ENCODE data around the gene CNOT4. TPM values are rescaled to one million over a fixed set of nuclear protein-coding genes. Genes with fewer than 3 reads are reported as not detected.

The CNOT4 gene
- total and polyA plus RNA-seq, 3 donors from 2014 or later = 38.2 to 56.7 (median 53.2) TPM

- no peaks in the 10 kb centered on the region for H3K4me1 ChIP-seq
- intact Hi-C loops (cut with DNase I; ENCODE audit: low total_unique reads) = no loop called here
- TF ChIP-seq POLR2A (IDR thresholded peaks at IDR 0.05) (no peak), CTCF (IDR thresholded peaks at IDR 0.05) (no peak)
- no peak overlapping the region for H3K27ac ChIP-seq
- no peaks in the 10 kb centered on the region for H3K27me3 ChIP-seq
- no peaks in the 10 kb centered on the region for H3K9me3 ChIP-seq
- no peak for DNase-seq
- WGBS, 2 donors = 52 to 53% methylated on average over 3 of the region's 3 CpGs
- no peak overlapping the region for H3K4me3 ChIP-seq
- H3K36me3 ChIP-seq (ENCODE audit: low read depth, missing control alignments) = no peaks in the 10 kb centered on the region
These were observed 28.5 kb upstream of the CNOT4 start for GRCh38 chr7:135538376-135538775.

DNA sequence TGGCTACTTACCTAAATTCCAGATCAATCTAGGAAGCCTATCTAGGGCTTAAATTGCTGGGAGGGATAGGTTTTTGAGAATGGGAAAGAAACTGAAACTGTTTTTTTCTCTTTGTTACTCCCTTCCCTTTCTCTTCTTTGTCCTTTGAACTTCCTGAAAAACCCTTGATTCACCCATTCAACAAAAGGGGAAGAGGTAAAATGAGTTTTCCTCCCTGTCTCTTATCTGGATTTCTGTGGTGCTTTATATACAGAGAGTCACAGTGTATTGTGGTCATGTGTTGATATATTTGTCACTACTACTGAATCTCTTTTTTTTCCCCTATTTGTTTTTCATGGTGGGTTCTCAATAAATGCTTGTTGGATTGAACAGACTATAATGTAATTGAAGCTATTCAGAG, 28.0 kb upstream of the CNOT4 start:
- H3K4me1 ChIP-seq = no peaks in the 10 kb centered on the region
- DNase-seq = no peak
- TF ChIP-seq CTCF (IDR thresholded peaks at IDR 0.05) (no peak), POLR2A (IDR thresholded peaks at IDR 0.05) (no peak)
- no peaks in the 10 kb centered on the region for H3K9me3 ChIP-seq
- no peak overlapping the region for H3K27ac ChIP-seq
- no peaks in the 10 kb centered on the region for H3K36me3 ChIP-seq (ENCODE audit: low read depth, missing control alignments)
- no peak overlapping the region for H3K4me3 ChIP-seq
- H3K27me3 ChIP-seq = no peaks in the 10 kb centered on the region
- intact Hi-C loops (cut with DNase I; ENCODE audit: low total_unique reads) = no loop called here

GRCh38 chr7:135537453-135537852, 27.6 kb upstream of the CNOT4 start:
- Histone ChIP-seq H3K4me3 (no peak overlapping the region), H3K27me3 (no peaks in the 10 kb centered on the region), H3K27ac (no peak overlapping the region), H3K4me1 (no peaks in the 10 kb centered on the region), H3K36me3 (ENCODE audit: low read depth, missing control alignments) (no peaks in the 10 kb centered on the region), H3K9me3 (no peaks in the 10 kb centered on the region)
- 85 to 91% methylated on average over 1 of the region's 1 CpG for WGBS, 2 donors
- TF ChIP-seq CTCF (IDR thresholded peaks at IDR 0.05) (no peak), POLR2A (IDR thresholded peaks at IDR 0.05) (no peak)
- intact Hi-C loops (cut with DNase I; ENCODE audit: low total_unique reads) = no loop called here
- no peak for DNase-seq

GRCh38 chr7:135536150-135536549, 26.2 kb upstream of the CNOT4 start:
- H3K4me1 ChIP-seq = no peaks in the 10 kb centered on the region
- H3K36me3 ChIP-seq (ENCODE audit: low read depth, missing control alignments) = no peaks in the 10 kb centered on the region
- intact Hi-C loops (cut with DNase I; ENCODE audit: low total_unique reads) = no loop called here
- TF ChIP-seq CTCF (IDR thresholded peaks at IDR 0.05) (no peak), POLR2A (IDR thresholded peaks at IDR 0.05) (no peak)
- no peaks in the 10 kb centered on the region for H3K27me3 ChIP-seq
- 73 to 77% methylated on average over 7 of the region's 7 CpGs for WGBS, 2 donors
- H3K4me3 ChIP-seq = no peak overlapping the region
- no peak for DNase-seq
- no peak overlapping the region for H3K27ac ChIP-seq
- H3K9me3 ChIP-seq = no peaks in the 10 kb centered on the region

- H3K4me1 ChIP-seq = no peaks in the 10 kb centered on the region
- WGBS, 2 donors = 86 to 89% methylated on average over 3 of the region's 3 CpGs
- H3K36me3 ChIP-seq (ENCODE audit: low read depth, missing control alignments) = no peaks in the 10 kb centered on the region
- DNase-seq = no peak
- H3K27me3 ChIP-seq = no peaks in the 10 kb centered on the region
- no peak overlapping the region for H3K4me3 ChIP-seq
- no peak for TF ChIP-seq CTCF (IDR thresholded peaks at IDR 0.05)
- TF ChIP-seq POLR2A (IDR thresholded peaks at IDR 0.05) = no peak
- H3K27ac ChIP-seq = no peak overlapping the region
- H3K9me3 ChIP-seq = no peaks in the 10 kb centered on the region
- intact Hi-C loops (cut with DNase I; ENCODE audit: low total_unique reads) = no loop called here
These were observed 17.1 kb upstream of the CNOT4 start for GRCh38 chr7:135527025-135527424.
